ENCODE results near the gene HAND2.

DNA sequence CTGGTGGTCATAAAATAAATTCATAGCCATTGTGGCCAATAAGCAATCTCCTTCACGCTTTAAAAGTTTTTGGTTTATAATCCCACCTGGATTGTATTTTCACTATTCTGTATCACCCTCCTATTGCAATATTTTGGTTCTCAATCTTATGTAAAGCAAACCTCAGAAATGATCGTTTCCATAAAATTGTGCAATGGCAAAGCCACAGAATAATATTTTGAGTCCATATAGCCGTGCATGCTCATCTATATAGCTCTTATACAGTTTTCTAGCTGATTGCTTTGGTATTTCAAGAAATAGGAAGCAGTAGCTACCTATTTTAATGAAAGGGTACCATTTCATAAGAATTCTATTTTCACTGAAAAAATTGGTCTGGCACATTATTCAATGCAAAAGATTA, 10.0 kb upstream of the HAND2 start:
- TF ChIP-seq, protein P1, sequence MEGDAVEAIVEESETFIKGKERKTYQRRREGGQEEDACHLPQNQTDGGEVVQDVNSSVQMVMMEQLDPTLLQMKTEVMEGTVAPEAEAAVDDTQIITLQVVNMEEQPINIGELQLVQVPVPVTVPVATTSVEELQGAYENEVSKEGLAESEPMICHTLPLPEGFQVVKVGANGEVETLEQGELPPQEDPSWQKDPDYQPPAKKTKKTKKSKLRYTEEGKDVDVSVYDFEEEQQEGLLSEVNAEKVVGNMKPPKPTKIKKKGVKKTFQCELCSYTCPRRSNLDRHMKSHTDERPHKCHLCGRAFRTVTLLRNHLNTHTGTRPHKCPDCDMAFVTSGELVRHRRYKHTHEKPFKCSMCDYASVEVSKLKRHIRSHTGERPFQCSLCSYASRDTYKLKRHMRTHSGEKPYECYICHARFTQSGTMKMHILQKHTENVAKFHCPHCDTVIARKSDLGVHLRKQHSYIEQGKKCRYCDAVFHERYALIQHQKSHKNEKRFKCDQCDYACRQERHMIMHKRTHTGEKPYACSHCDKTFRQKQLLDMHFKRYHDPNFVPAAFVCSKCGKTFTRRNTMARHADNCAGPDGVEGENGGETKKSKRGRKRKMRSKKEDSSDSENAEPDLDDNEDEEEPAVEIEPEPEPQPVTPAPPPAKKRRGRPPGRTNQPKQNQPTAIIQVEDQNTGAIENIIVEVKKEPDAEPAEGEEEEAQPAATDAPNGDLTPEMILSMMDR (IDR thresholded peaks at IDR 0.05): no peak
- TF ChIP-seq, protein P2, sequence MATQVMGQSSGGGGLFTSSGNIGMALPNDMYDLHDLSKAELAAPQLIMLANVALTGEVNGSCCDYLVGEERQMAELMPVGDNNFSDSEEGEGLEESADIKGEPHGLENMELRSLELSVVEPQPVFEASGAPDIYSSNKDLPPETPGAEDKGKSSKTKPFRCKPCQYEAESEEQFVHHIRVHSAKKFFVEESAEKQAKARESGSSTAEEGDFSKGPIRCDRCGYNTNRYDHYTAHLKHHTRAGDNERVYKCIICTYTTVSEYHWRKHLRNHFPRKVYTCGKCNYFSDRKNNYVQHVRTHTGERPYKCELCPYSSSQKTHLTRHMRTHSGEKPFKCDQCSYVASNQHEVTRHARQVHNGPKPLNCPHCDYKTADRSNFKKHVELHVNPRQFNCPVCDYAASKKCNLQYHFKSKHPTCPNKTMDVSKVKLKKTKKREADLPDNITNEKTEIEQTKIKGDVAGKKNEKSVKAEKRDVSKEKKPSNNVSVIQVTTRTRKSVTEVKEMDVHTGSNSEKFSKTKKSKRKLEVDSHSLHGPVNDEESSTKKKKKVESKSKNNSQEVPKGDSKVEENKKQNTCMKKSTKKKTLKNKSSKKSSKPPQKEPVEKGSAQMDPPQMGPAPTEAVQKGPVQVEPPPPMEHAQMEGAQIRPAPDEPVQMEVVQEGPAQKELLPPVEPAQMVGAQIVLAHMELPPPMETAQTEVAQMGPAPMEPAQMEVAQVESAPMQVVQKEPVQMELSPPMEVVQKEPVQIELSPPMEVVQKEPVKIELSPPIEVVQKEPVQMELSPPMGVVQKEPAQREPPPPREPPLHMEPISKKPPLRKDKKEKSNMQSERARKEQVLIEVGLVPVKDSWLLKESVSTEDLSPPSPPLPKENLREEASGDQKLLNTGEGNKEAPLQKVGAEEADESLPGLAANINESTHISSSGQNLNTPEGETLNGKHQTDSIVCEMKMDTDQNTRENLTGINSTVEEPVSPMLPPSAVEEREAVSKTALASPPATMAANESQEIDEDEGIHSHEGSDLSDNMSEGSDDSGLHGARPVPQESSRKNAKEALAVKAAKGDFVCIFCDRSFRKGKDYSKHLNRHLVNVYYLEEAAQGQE (IDR thresholded peaks at IDR 0.05; ENCODE audit: insufficient read depth in 1 of 2, low read depth in 2 of 2, low read length in 1 of 2): no peak
- TF ChIP-seq POLR2AphosphoS5 (IDR thresholded peaks at IDR 0.05; ENCODE audit: low read depth, low read length) (no peak), TCF7L2 (IDR thresholded peaks at IDR 0.05; ENCODE audit: low read depth, low read length) (no peak), SIN3A (IDR thresholded peaks at IDR 0.05; ENCODE audit: borderline replicate concordance, insufficient read depth, low read depth, low read length) (no peak)
